Smooth muscle cell (in vitro differentiated cells): ENCODE results near the gene TMEM238. TPM values are rescaled to one million over a fixed set of nuclear protein-coding genes. Genes with fewer than 3 reads are reported as not detected.
A peak's percentile ranks its signal among the peaks of the same experiment; 100 is the strongest.

Experiments used
- DNase-seq: peaks from one replicate; lab custom pipeline; 2025; ENCODE audit not compliant: unreplicated experiment; lab: John Stamatoyannopoulos, UW
- H2AFZ ChIP-seq: fragments of 200-600 bp; sonication (generic); 2 replicates; pipeline ENCODE4 v1.6.0; 2016; ENCODE audit warnings: antibody characterized with exemption, low read depth, mild to moderate bottlenecking
- H3F3A ChIP-seq: fragments of 200-600 bp; sonication (generic); 2 replicates; pipeline ENCODE4 v1.6.0; 2017; ENCODE audit warnings: antibody characterized with exemption, low read depth
- H3K27ac ChIP-seq: fragments of 200-600 bp; sonication (generic); 2 replicates; pipeline ENCODE4 v1.5.1; 2016; ENCODE audit warnings: low read depth, mild to moderate bottlenecking
- H3K27me3 ChIP-seq: fragments of 200-600 bp; sonication (generic); 2 replicates; pipeline ENCODE4 v1.6.1; 2016; ENCODE audit warnings: low read depth, mild to moderate bottlenecking
- H3K36me3 ChIP-seq: fragments of 200-600 bp; sonication (generic); 2 replicates; pipeline ENCODE4 v1.5.1; 2016; ENCODE audit warnings: low read depth
- H3K4me1 ChIP-seq: fragments of 200-600 bp; sonication (generic); 2 replicates; pipeline ENCODE4 v1.5.1; 2016; ENCODE audit warnings: low read depth
- H3K4me2 ChIP-seq: fragments of 200-600 bp; sonication (generic); 2 replicates; pipeline ENCODE4 v1.6.0; 2016; ENCODE audit warnings: mild to moderate bottlenecking
- H3K4me3 ChIP-seq: fragments of 200-600 bp; sonication (generic); 2 replicates; pipeline ENCODE4 v1.5.1; 2016; ENCODE audit warnings: mild to moderate bottlenecking
- H3K79me2 ChIP-seq: fragments of 200-600 bp; sonication (generic); 2 replicates; pipeline ENCODE4 v1.6.0; 2016; ENCODE audit warnings: low read depth, mild to moderate bottlenecking
- H3K9ac ChIP-seq: fragments of 200-600 bp; sonication (generic); 2 replicates; pipeline ENCODE4 v1.6.0; 2016; ENCODE audit warnings: low read depth
- H3K9me3 ChIP-seq: fragments of 200-600 bp; sonication (generic); replicated peaks from 2 replicates; pipeline ENCODE4 v1.5.1; 2016; ENCODE audit warnings: low read depth
- H4K20me1 ChIP-seq: fragments of 200-600 bp; sonication (generic); 2 replicates; pipeline ENCODE4 v1.6.0; 2016; ENCODE audit warnings: low read depth
- CTCF ChIP-seq: fragments of 200-600 bp; sonication (generic); IDR thresholded peaks from 2 replicates; pipeline ENCODE4 v1.5.1; 2017; ENCODE audit warnings: borderline replicate concordance, mild to moderate bottlenecking, antibody characterized with exemption; ENCODE audit not compliant: insufficient read depth, poor library complexity, severe bottlenecking
- WGBS: methylation state at CpG from one replicate; pipeline ENCODE4 v1.1.7; 2016; ENCODE audit warnings: low lambda C conversion rate; 5-methylcytosine and 5-hydroxymethylcytosine counted together
- polyA plus RNA-seq: library from polyadenylated mRNA; unstranded; fragments of >200 nt; fragmentation: Nextera tagmentation; extraction: Ambion mirVana; gene quantifications from 2 replicates; pipeline ENCODE4 v1.2.1, GENCODE V29; 2016
- total RNA-seq: library from RNA; depleted of rRNA; stranded (reverse); fragments of >200 nt; gene quantifications from 2 replicates; pipeline ENCODE4 v1.2.3, GENCODE V29; 2014

Gene TMEM238
- total and polyA plus RNA-seq, 2 experiments from 2014 or later, result 2.6 to 3.3 TPM

GRCh38 chr19:55353356-55353802 lies 30.7 kb downstream of the TMEM238 start:
- H3F3A ChIP-seq, result no peaks in the 10 kb centered on the region
- peak overlapping the region; percentile 56 for H3K4me3 ChIP-seq
- peak overlapping the region; percentile 91 for H3K4me2 ChIP-seq
- no peaks in the 10 kb centered on the region for H3K36me3 ChIP-seq
- peaks cover under 1% of the 10 kb centered on the region for H3K4me1 ChIP-seq
- H3K79me2 ChIP-seq, result no peaks in the 10 kb centered on the region
- no peak overlapping the region for H3K27ac ChIP-seq
- H3K9me3 ChIP-seq, result no peaks in the 10 kb centered on the region
- no peaks in the 10 kb centered on the region for H4K20me1 ChIP-seq
- H3K9ac ChIP-seq, result no peak overlapping the region
- H3K27me3 ChIP-seq, result peaks cover 20% of the 10 kb centered on the region
- no peak for TF ChIP-seq CTCF
- H2AFZ ChIP-seq, result no peak overlapping the region
- DNase-seq, result no peak
- WGBS, result 19% methylated on average over 23 of the region's 24 CpGs

GRCh38 chr19:55352549-55353145 lies 31.4 kb downstream of the TMEM238 start:
- no peak for TF ChIP-seq CTCF
- Histone ChIP-seq H3F3A (no peaks in the 10 kb centered on the region), H3K27ac (no peak overlapping the region), H3K9me3 (no peaks in the 10 kb centered on the region), H3K4me3 (no peak overlapping the region), H3K36me3 (no peaks in the 10 kb centered on the region), H2AFZ (no peak overlapping the region), H3K4me1 (peaks cover 5% of the 10 kb centered on the region), H4K20me1 (no peaks in the 10 kb centered on the region), H3K79me2 (no peaks in the 10 kb centered on the region), H3K4me2 (no peak overlapping the region), H3K27me3 (peaks cover 20% of the 10 kb centered on the region), H3K9ac (no peak overlapping the region)
- whole genome bisulfite sequencing, result 83% methylated on average over 25 of the region's 25 CpGs
- DNase-seq, result no peak

DNA sequence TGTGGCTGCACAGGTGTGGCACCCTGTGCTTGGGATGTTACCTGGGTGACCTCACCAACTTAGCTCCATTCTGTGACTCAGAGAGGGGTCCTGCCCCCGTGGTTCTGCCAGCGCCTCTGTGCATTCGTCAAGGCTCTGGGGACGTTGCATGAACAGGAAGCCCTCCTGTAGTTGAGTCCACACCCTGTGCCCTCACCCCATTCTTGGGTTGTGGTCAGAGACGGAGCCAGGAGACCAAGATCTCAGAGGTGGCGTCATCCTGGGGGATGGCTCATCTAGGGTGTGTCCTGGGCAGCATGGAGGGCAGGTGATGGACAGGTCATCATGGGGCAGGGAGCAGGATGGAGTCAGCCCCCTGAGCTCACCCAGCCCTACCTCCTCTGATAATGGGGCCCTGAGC lies 32.1 kb downstream of the TMEM238 start:
- no peak for TF ChIP-seq CTCF
- 89% methylated on average over 6 of the region's 6 CpGs for WGBS
- H4K20me1 ChIP-seq, result no peaks in the 10 kb centered on the region

DNA sequence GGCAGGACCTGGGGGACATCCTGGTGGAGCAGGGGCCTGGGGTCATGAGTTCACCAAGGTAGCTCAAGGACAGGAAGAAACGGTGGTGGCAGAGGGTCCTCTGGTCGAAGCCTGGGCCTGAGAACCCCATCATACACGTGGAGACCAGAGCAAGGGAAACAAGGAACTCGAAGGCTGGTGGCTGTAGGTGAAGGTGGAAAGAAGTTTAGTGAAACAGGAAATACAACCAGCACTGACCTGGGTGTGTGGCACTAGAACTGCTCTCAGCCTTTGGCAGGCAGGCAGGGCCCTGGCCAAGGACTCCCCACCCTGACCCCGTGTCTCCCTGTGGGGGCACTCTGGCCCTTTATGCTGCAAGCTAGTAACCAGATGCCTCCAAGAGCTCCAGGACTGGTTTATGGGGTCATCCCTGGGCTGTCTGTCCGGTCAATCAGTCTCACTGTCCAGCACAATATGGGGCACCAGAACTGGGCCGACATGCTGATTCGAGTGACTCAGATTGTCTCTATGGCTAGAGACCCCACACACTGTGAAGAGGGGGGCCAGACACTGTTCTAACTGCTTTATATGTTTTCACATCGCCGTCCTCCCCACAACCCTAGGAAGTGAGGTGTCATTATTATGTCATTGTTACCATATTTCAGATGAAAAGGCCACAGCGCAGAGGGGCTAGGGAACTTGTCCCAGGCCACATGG lies 33.3 kb downstream of the TMEM238 start:
- no peaks in the 10 kb centered on the region for H3K79me2 ChIP-seq
- H2AFZ ChIP-seq, result no peak overlapping the region
- peaks cover 17% of the 10 kb centered on the region for H3K27me3 ChIP-seq
- H3K36me3 ChIP-seq, result no peaks in the 10 kb centered on the region
- no peaks in the 10 kb centered on the region for H3F3A ChIP-seq
- no peak overlapping the region for H3K4me2 ChIP-seq
- DNase-seq, result no peak
- no peak overlapping the region for H3K9ac ChIP-seq
- no peak overlapping the region for H3K4me3 ChIP-seq
- no peaks in the 10 kb centered on the region for H4K20me1 ChIP-seq
- no peak overlapping the region for H3K27ac ChIP-seq
- 92% methylated on average over 11 of the region's 11 CpGs for WGBS
- H3K9me3 ChIP-seq, result no peaks in the 10 kb centered on the region
- peaks cover 5% of the 10 kb centered on the region for H3K4me1 ChIP-seq
- TF ChIP-seq CTCF, result no peak

More for the DNA sequence above, 32.1 kb downstream of the TMEM238 start:
- Histone ChIP-seq H3K27ac (no peak overlapping the region), H3K4me3 (no peak overlapping the region), H2AFZ (no peak overlapping the region), H3K9ac (no peak overlapping the region), H3K79me2 (no peaks in the 10 kb centered on the region), H3K27me3 (peaks cover 19% of the 10 kb centered on the region), H3K36me3 (no peaks in the 10 kb centered on the region), H3F3A (no peaks in the 10 kb centered on the region), H3K9me3 (no peaks in the 10 kb centered on the region), H3K4me1 (peaks cover 5% of the 10 kb centered on the region), H3K4me2 (no peak overlapping the region)
- no peak for DNase-seq
